AG08396 (cell line): ENCODE measurements around the gene GGT5.
"Not testable (repeated sequence)": the region's sequence is repeated elsewhere in the genome, so short reads cannot be mapped to it uniquely, and the experiment has no call there.

Source experiments
- DNase-seq: peaks from one replicate; pipeline ENCODE4 v3.0.0; 2012; ENCODE audit warnings: low spot score, mixed read lengths

The GGT5 gene

GRCh38 chr22:24245030-24245431 lies at the start of gene GGT5:
TSS of gene GGT5 (minus strand) at chr22:24245082. CDS start at chr22:24244725, 357 bp downstream.
- DNase-seq: not testable (repeated sequence)

GRCh38 chr22:24292202-24292830 lies 47.4 kb upstream of the GGT5 start:
- DNase-seq: not testable (repeated sequence)

GRCh38 chr22:24291515-24292201 lies 46.8 kb upstream of the GGT5 start:
- no peak for DNase-seq

GRCh38 chr22:24290459-24290858 lies 45.6 kb upstream of the GGT5 start:
- no peak for DNase-seq

GRCh38 chr22:24289741-24290163 lies 44.9 kb upstream of the GGT5 start:
- DNase-seq: no peak

- peak; percentile 64 for DNase-seq
Observed at GRCh38 chr22:24289114-24289513, 44.2 kb upstream of the GGT5 start.

- DNase-seq: not testable (repeated sequence)
Observed at GRCh38 chr22:24287801-24288200, 42.9 kb upstream of the GGT5 start.

- DNase-seq: not testable (repeated sequence)
Observed at GRCh38 chr22:24287212-24287611, 42.3 kb upstream of the GGT5 start.

GRCh38 chr22:24285245-24285644 lies 40.4 kb upstream of the GGT5 start:
- no peak for DNase-seq

- no peak for DNase-seq
Observed at GRCh38 chr22:24284747-24285203, 39.9 kb upstream of the GGT5 start.

GRCh38 chr22:24282401-24282800 lies 37.5 kb upstream of the GGT5 start:
- no peak for DNase-seq

- DNase-seq: not testable (repeated sequence)
Observed at GRCh38 chr22:24280363-24280762, 35.5 kb upstream of the GGT5 start.

- DNase-seq: not testable (repeated sequence)
Observed at GRCh38 chr22:24274696-24275405, 30.0 kb upstream of the GGT5 start.

GRCh38 chr22:24273906-24274305 lies 29.0 kb upstream of the GGT5 start:
- DNase-seq: not testable (repeated sequence)

GRCh38 chr22:24273031-24273430 lies 28.1 kb upstream of the GGT5 start:
- DNase-seq: not testable (repeated sequence)

- no peak for DNase-seq
Observed at GRCh38 chr22:24271386-24271854, 26.5 kb upstream of the GGT5 start.

- peak; percentile 97 for DNase-seq
Observed at GRCh38 chr22:24270556-24271385, 25.9 kb upstream of the GGT5 start, which contains the start of gene SPECC1L. TSS of gene SPECC1L (plus strand) at chr22:24270831. CDS start at chr22:24302232, 31,401 bp downstream.

- DNase-seq: not testable (repeated sequence)
Observed at GRCh38 chr22:24266495-24266894, 21.6 kb upstream of the GGT5 start.

- no peak for DNase-seq
Observed at GRCh38 chr22:24265734-24266133, 20.9 kb upstream of the GGT5 start.

- not testable (repeated sequence) for DNase-seq
Observed at GRCh38 chr22:24264329-24264896, 19.5 kb upstream of the GGT5 start.

GRCh38 chr22:24263479-24263878 lies 18.6 kb upstream of the GGT5 start:
- DNase-seq: not testable (repeated sequence)
